RCC 7860 (cell line): Measurements from ENCODE around the gene PJA1.

ENCODE experiments used
- DNase-seq: peaks from one replicate; pipeline ENCODE4 v3.0.0-alpha.2; 2015; ENCODE audit warnings: low spot score
- FAIRE-seq: peaks from 2 replicates; lab custom pipeline; 2012; peaks lifted over from hg19 to GRCh38; lab: Jason Lieb, UNC

Gene PJA1, protein sequence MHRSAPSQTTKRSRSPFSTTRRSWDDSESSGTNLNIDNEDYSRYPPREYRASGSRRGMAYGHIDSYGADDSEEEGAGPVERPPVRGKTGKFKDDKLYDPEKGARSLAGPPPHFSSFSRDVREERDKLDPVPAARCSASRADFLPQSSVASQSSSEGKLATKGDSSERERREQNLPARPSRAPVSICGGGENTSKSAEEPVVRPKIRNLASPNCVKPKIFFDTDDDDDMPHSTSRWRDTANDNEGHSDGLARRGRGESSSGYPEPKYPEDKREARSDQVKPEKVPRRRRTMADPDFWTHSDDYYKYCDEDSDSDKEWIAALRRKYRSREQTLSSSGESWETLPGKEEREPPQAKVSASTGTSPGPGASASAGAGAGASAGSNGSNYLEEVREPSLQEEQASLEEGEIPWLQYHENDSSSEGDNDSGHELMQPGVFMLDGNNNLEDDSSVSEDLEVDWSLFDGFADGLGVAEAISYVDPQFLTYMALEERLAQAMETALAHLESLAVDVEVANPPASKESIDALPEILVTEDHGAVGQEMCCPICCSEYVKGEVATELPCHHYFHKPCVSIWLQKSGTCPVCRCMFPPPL

DNA sequence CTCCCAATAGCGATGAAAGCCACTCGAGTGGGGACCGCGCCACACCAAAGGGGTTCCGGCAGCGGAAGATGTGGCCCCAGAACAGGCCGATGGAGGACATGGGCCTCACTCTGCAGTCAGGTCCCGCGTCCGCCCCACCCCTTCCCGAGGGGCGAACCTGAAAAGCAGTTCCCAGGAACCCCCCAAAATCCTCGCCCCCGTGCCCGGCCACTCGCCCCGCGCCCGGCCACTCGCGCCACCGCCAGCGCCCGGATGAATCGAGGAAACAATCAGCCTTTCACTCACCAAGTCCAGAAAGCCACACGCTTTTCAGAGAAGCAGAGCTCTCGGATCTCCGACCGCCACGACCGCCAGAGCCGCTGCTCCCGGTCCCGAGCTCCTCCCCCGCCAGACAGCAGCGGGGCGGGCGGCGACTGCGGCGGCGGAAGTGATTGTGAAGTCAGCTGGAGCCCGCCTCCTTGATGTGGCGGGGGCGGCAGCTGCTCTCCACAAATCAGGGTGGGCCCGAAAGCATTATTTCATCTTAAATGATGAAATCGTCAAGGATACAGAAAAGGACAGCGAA, at the start of gene PJA1:
Gene PJA1 (minus strand): TSS at position 367 of the 565 bp plus-strand sequence. CDS start 2,380 bp downstream, outside the sequence.
- DNase-seq (peak; percentile 42), FAIRE-seq (peak; percentile 76)

DNA sequence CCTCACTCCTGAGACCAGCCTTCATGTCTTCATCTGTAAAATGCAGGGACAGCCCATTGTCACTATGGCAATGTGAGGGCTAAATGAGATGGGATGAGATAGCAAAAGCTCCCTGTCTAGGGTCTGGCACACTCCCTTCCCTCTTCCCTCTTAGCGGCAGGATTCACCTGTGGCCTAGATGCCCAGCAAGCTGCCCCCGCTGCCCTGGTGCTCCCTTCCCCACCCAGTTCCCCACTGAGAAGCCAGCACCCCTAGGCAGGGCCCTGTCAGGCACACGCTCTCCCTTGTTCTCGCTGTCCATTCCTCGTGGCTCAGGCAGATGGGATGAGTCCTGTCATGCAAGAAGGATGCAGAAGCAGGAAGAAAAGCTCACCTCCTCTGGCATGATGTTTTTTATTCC, 49.2 kb upstream of the PJA1 start:
- FAIRE-seq, result no peak
- DNase-seq, result no peak

DNA sequence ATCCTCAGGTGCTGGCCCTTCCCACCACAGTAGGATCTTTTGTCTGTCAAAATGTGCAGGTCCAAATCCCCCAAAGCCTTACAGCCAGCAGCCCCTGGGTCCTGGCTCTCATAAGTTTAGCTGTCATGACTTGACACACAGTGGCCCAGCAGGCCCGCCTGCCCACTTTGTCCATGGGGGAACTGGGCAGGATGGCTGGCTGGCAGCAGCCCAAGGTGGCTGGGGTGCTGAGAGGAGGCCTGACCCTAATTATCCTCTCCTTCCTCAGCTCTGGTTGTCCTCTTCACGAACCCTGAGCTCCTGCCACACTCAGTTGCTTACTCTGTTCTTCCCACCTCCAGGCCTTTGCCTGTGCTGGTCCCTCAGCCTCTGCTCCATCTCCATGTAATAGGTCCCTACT, 46.4 kb upstream of the PJA1 start:
- FAIRE-seq, result no peak

DNA sequence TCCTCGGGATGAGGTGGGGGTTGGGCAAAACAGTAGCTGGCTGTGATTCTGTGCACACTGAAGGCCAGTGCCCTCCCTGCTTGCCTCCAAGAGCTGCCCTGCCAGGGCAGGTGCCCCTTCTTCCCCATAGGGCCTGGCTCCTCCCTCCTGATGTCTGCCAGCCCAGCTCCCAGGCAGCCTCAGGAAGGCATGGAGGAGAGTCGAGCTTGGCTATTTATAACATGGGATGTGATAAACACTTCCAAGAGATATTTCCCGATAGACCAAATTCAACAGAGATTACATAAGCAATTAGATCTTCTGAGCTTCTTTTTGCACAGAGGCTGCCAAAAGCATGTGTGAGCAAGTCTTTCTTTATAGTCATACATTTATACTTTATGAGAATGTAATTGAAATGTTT, 45.3 kb upstream of the PJA1 start:
- DNase-seq (no peak), FAIRE-seq (no peak)

More for the DNA sequence above, 46.4 kb upstream of the PJA1 start:
- DNase-seq, result no peak

DNA sequence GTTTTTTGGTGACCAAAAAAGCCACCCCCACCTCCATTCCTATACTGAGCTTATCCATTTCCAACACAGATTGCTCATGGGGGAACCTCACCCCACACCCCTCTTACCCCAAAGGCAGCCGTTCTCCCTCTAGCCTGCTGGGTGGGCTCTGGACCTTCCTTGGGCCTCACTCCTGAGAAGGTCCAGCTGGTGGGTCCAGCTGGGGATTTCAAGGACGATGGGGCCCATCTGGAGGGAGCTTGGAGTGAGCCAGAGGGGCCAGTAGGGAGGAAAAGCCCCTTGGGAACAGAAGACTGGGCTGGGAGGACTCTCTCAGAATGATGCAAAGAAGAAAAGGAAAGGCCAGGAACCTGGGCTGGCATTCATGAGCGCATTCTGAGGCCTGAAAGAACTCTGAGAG, 42.0 kb upstream of the PJA1 start:
- DNase-seq (no peak), FAIRE-seq (no peak)

DNA sequence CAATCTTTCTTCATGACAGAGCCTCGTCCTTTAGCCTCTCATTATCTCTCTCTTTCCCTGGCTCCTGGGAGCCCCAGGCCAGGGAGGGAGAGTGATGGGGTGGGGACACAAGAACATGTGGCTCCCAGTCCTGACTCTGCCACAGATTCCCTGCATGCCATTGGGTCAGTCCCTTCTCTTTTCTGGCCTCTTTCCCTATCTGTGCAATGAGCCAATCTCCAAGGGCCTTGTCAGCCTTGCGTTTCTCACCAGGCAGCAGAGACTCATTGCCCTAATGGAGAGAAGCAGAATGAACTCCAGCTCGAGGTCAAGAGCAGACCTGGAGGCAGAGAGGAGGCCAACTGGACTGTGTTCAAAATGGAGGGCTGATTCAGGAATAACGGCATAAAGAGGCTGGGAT, 38.4 kb upstream of the PJA1 start:
- FAIRE-seq, result no peak

DNA sequence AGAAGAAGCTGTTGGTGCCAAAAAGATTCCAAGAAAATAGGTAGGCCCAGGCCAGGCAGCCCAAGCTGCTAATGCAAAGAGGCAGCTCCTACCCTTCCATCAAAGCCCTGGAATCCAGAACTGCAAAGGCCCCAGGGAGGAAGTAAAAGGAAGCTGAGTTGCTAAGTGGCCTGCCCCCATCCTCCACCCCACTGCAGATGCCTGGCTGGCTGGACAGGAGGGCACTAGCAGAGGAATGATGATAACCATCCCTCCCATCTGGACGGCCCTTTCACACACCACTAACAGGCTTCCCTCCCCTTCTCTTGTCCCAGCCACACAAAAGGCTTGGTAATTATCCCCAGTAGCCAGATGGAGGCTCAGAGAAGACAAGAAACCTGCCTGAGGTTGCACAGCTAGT, 32.4 kb upstream of the PJA1 start:
- no peak for FAIRE-seq

More for the DNA sequence above, 38.4 kb upstream of the PJA1 start:
- no peak for DNase-seq

DNA sequence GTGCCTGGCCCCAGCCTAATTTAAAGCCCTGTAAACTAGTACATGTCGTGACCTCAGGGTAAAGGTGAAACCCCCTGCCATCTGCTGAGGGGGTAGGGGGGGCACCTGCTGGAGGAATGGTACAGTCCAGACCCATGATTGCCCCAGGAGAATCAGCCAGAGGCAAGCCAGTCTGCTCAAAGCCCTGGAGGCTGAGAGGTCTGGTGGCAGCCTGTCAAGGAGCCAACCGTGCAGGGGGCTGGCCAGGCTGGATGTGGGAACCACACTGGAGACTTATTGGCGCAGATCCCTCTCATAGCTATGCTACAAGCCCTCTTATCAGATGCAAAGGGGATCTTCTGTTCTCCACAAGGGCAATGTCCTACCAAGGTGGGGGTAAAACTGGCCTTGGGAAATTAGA, 31.4 kb upstream of the PJA1 start:
- FAIRE-seq (no peak), DNase-seq (no peak)

More for the DNA sequence above, 32.4 kb upstream of the PJA1 start:
- no peak for DNase-seq

DNA sequence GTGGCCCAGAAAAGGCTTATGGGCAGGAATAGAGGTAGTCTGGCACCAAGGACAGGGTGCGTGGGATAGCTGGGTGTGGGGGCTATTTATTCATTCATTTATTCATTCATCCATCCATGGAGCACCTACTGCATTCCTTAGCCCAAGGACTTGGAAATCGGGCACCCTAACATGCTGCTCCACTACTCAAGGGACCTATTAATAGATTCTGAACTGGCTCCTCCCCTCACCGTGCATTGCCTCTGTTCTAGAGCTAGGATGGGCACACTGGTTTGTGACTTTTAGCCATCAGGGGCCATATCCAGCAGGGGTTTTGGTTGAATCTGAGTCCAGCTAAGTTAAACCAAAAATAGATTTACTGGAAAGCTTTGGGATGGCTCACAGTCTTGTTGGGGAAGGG, 30.6 kb upstream of the PJA1 start:
- no peak for FAIRE-seq
- no peak for DNase-seq

DNA sequence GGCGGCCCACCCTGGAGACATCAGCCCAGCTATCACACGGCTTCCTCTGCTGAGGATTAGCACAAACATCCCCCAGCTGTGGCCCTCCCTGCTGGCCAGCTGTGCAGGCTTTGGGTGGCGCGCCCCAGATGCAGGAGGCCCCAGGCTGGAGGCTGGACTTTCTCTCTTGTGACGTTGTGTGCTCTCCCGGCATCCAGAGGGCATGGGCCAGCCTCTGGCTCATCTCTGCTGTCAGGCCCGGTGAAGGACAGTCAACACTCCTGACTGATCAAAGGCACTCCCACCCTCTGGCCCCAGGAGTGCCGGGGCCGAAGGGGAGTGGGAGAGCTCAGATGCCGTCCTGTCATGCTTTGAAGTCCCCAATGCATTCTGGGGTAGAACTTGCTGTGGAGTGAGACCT, 29.9 kb upstream of the PJA1 start:
- no peak for DNase-seq
- no peak for FAIRE-seq

DNA sequence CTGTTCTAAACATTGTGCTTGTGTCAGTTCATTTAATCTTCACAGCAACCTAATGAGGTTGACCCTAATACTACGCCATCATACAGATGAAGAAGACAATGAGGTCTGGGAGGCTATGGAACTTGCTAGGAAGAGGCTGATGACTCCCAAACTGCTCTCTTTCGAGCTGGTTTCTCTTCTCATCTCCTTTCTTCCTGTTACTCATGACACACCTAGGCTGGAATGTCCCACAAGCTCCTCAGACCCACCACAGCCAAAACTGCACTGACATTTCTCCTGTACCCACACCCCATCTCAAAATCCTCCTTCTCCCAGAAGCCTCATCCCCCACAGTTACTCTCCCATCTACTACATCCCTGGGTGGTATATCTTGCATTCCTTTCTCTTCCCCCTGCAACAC, 27.4 kb upstream of the PJA1 start:
- FAIRE-seq (no peak), DNase-seq (no peak)

DNA sequence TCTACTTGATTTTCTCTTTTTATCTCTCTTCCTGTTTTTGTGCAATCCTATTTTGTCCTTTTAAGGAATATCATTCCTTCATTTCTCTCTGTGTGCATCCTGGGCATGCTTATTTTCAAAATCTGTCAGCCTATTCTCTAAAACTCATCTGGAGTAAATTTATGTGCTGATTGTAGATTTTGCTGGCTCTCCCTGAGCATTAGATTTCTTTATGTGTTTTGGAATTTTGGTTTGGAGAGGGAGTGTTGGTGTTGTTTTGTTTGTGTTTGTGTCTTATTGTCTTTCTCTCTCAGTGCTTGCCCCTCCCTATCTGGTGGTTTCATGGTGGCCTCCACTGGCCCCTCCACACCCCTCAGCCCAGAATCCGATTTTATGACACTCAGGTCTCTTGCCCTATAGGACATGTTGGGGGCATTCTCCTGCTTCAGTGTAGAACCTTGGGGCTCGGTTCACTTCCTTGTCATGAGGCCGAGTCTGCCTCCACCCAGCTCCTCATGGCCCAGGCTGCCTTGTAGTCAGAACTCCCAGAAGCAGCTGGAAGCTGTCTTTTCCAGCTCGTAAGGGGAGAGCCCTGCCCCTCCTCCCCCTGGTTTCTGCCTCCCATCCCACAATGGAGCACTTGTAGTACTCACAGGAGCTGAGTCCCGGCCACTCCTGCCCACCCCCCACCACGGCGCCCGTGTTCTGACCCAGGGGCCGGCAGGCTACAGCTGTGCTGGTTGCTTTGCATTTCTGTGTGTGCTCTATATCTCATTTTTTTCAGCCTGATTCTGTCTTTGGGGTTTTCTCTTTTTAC, 24.5 kb upstream of the PJA1 start:
- DNase-seq (no peak), FAIRE-seq (no peak)

DNA sequence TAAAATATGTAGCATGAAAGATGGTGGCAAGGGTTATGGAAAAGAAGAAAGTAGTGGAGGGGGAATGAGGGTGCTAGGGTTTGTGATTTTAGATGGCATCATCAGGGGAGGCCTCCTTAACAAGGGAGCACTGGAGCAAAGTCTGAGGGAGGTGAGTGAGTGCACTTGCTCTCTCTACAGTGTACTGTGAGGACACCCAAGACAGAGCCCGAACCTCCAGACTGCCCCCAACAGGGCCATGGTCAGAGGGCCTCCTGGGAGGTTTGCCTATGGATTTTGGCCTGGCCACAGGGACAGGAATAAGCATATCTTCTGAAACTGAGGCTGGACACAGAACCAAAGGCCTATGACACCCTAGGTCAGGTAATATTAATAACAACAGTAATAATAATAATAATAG, 21.4 kb upstream of the PJA1 start:
- FAIRE-seq, result no peak
- DNase-seq, result no peak

DNA sequence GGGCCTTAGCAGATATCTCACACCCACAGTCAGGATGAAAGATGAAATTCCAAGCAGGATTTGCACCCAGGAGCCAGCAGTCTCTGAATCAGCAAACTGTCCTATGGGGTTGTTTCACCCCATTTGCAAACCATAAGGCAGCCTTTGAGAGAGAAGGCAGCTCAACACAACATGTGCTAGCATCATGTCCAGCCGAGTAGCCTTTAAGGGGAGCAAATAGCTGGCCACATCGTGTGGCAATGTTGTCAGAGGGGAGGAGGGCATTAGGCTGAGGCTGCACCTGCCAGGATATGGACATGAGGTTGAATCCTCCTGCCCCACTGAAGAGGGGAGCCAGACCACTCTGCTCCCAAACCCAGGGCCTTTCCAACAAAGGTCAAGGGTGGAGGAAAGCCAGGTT, 20.6 kb upstream of the PJA1 start:
- FAIRE-seq, result no peak
- DNase-seq, result no peak

DNA sequence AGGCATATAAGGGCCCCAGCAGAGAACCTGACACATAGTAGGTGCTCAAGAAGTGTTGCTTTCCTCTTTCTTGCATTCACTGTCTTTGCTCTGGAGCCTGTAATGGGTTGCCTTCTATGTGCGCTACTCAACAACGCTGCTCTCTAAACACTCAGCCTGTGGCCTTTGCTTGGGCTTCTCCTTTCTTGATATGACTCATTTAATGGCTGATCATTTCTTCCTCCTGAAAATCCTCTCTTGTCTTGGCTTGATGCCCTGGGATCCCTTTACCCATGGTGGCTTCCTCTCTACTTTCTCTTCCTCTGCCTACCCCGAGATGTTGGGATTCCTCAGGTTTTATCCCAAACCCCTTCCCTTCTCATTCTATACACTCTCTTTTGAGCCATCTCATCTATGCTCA, 19.9 kb upstream of the PJA1 start:
- FAIRE-seq (no peak), DNase-seq (no peak)

DNA sequence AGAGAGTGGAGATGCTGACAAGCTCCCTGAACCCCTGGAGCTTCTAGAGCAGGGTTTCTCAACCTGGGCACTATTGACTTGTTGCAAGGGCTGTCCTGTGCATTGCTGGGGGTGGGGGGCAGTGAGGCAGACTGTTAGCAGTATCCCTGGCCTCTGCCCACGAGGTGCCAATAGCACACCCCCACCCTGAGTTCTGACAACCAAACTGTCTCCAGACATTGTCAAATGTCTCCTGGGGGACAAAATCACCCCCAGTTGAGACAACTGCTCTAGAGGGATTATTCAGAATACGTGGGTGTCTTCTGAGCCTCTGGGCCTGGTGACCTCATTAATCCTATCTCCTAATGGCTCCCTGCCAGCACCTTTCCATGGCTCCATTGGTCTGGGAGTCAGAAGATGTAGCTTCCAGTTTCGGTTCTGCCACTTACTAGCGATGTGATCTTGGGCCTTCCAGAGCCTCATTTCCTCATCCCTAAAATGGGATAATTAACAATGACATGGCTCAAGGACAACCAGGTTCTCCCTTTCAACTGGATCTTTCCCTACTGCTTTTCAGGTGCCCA, 17.6 kb upstream of the PJA1 start:
- FAIRE-seq, result no peak
- DNase-seq, result no peak

DNA sequence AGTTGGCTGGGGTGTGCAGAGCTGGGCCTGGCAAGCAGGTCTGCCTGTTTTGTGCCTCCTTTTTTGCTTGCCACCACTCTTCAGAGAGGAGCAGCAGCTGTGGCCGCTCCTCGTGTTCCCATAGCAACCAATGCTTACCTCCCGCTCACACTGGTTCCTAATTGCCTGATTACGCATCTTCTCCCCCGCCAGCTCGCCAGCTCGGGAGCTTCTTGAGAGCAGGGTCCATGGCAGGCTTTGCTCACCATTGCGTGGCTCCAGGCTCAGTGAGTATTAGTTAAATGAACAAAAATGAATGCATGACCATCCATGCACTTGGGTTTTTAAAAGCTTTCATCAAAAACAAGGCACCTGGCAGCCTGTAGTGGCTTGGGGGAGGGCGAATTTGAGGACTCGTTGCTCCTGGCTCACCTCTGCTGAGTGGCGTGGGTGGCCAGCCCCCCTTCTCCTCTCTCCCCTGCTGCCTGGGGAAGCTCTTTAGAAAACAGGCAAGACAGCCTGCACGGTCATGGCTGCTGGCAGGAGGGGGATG, 14.2 kb upstream of the PJA1 start:
- DNase-seq (no peak), FAIRE-seq (no peak)

DNA sequence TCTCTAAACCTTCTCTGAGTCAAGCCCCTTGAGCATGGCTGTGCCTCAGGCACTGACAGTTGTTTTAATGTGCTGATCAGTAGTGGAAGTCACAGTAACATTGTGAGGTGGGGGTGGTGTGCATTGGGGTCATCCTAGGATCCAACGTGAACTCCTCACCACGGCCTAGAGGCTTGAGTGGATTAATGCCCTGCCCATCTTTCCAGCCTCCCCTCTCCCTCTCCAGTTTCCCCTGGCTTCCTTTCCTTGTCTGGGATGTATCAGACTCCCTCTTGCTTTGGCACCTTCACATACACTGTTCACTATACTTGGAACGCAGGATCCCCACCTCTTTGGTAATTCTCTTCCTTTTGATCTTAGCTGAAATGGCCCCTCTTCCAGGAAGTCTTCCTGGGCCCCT, 13.3 kb upstream of the PJA1 start:
- DNase-seq, result no peak
- FAIRE-seq, result no peak

DNA sequence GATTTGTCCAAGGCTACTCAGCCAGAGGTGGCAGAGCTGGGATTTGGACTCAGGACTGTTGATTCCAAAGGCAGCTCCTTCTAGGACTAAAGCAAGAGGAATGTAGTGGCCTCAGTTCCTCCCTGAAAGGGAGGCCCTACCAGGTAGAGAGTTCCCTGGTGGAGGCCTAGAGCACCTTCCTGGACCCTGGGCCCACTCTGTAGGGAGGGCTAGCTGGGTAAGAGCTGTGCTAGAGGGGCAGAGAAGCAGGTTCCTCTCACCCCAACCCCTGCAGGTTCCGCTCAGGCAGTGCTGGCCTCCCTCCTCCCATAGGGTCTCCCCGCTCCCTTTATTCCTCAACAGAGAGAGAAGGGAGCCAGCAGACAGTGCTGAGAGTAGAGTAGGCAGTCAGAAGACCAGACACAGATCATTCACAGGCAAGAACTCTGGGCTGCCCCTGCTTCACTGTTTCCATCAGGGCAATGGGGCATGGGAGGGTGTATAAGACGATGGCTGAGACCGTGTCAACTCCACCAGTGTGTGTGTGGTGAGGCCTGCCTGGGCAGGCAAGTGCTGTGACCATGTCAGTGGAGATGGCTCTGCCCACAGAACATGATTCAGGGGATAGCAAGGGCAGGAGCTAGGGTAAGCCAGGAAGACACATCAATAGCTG, 12.4 kb upstream of the PJA1 start:
- DNase-seq (no peak), FAIRE-seq (no peak)

DNA sequence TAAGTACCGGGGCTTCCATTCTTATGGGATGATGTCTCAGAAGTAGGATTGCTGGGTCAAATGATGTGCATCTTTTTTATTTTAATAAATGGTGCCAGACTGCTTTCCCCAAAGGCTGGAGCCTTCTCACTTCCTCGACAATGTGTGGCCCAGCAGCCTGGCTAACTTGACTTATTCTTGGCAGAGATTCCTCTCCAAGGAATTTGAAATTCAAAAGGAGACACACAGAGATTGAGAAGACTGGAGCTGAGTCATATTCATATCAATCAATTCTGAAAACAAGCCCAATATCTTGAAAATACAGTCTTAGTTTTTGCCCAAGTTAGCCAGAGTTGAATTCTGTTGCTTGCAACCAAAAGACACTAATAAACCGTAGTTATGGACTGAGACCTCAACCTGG, 10.8 kb upstream of the PJA1 start:
- no peak for FAIRE-seq

More for the DNA sequence above, 10.8 kb upstream of the PJA1 start:
- no peak for DNase-seq
